Brain pericyte (primary cell): ENCODE measurements around the gene PAQR4.
A peak's percentile ranks its signal among the peaks of the same experiment; 100 is the strongest.
"Not testable (repeated sequence)": the region's sequence is repeated elsewhere in the genome, so short reads cannot be mapped to it uniquely, and the experiment has no call there.

Experiments used
- DNase-seq: peaks from one replicate; pipeline ENCODE4 v3.0.0-alpha.2; 2012; ENCODE audit warnings: low read depth, low spot score

PAQR4 gene

GRCh38 chr16:2968738-2969544, at the start of gene PAQR4:
Gene PAQR4, plus strand, starts transcription at chr16:2969348. Its CDS starts 327 bp downstream, at chr16:2969675.
- DNase-seq = peak; percentile 55

GRCh38 chr16:2919511-2920255, 49.5 kb upstream of the PAQR4 start:
- no peak for DNase-seq

DNA sequence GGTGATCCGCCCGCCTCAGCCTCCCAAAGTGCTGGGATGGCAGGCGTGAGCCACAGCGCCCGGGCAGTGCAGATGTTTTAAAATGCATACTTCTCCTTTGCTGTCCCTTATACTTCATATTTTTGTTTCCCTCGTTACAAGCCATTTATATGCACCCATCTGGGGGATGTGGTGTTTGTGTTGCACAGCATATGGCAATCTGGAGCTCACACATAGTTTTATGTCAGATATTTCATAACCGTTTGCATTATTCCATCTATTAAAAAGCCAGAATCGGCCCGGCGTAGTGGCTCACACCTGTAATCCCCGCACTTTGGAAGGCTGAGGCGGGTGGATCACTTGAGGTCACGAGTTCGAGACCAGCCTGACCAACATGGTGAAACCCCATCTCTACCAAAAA, 45.7 kb upstream of the PAQR4 start:
- no peak for DNase-seq

DNA sequence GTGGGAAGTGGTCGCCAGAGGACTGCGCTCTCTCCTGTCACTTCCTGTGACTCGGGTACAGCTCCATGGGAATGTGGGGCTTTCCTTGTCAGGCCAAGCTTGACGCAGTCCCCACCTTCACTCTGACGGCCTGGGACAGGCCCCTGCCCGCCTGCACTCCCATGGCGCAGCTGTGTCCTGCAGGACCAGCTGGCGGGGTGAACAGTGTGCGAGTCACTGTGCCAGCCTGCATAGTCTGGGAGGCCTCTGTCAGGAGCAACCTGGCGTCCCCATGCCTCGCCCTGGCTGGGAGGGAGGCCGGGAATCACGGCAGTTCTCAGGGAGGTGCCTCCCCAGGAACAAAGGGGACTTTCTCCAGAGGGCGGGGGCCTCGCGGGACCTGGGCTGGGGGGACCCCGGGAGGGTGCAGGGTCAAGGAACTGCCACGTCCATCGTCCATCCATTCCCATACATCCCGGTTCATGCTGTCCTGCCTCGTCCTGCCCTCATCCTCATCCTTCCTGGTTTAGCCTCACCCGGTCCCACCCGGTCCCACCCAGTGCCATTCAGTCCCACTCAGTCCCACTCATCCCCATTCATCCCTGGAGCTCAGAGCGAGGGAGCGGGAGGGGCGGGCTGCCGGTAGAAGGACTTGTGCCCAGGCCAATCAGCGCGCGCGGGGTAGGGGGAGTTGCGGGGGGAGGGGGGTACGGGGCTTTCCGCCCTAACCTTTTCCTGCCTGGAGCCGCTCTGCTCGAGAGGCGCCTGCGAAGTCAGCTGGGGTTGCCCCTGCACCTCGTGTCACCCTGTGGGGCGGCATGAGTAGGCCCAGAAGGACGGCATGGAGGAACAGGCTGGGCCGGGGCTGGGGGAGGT, 44.0 kb upstream of the PAQR4 start:
- no peak for DNase-seq

GRCh38 chr16:2925951-2926649, 43.0 kb upstream of the PAQR4 start:
- DNase-seq = no peak

GRCh38 chr16:2926650-2926999, 42.5 kb upstream of the PAQR4 start:
- DNase-seq = no peak

GRCh38 chr16:2927010-2927646, 42.0 kb upstream of the PAQR4 start:
- DNase-seq = peak; percentile 57

GRCh38 chr16:2928151-2928550, 41.0 kb upstream of the PAQR4 start:
- DNase-seq = not testable (repeated sequence)

DNA sequence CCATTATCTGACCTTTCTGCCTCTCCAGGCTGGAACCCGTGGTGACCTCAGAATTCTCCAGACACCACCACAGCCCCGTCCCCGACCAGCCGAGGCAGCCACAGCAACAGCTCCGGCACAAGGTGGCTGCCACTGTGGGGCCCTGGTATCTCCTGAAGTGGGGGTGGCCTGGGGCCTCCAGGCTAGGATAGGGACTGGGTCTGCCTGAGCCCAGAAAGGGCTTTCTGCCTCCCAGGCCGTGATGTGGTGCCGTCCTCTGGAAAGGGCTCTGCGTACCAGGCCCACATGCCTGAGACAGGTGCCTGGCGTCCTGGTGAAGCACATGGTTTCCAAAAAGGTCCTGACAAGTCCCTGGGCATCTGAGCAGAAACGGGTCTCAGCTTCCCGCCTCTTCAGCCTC, 40.4 kb upstream of the PAQR4 start:
- no peak for DNase-seq

DNA sequence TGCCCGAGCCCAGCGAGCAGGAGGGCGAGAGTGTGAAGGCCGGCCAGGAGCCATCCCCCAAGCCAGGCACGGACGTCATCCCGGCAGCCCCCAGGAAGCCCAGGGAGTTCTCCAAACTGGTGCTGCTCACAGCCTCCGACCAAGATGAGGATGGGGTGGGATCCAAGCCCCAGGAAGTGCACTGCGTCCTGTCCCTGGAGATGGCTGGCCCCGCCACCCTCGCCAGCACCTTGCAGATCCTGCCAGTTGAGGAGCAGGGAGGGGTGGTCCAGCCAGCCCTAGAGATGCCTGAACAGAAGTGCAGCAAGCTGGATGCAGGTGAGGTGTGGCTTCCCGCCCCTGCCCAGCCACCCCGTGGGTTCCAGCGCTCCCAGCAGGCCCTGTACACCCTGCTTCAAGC, 39.5 kb upstream of the PAQR4 start:
- DNase-seq = no peak

- DNase-seq = no peak
Observed at GRCh38 chr16:2930236-2930635, 38.9 kb upstream of the PAQR4 start.

- DNase-seq = not testable (repeated sequence)
Observed at GRCh38 chr16:2931231-2931914, 37.8 kb upstream of the PAQR4 start.

- DNase-seq = no peak
Observed at GRCh38 chr16:2933136-2933535, 36.0 kb upstream of the PAQR4 start.

DNA sequence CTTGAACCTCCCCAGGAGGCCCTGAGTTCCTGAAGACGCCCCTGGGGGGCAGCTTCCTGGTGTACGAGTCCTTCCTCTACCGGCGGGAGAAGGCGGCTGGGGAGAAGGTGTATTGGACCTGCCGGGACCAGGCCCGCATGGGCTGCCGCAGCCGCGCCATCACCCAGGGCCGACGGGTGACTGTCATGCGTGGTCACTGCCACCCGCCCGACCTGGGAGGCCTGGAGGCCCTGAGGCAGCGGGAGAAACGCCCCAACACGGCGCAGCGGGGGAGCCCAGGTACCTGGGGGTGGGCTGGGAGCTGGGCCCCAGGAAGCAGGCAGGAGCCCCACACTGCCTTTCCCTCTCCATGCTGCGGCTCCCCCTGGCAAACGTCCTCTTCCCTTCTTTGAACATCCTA, 35.4 kb upstream of the PAQR4 start:
- DNase-seq = no peak

- DNase-seq = no peak
Observed at GRCh38 chr16:2934450-2934849, 34.7 kb upstream of the PAQR4 start.

DNA sequence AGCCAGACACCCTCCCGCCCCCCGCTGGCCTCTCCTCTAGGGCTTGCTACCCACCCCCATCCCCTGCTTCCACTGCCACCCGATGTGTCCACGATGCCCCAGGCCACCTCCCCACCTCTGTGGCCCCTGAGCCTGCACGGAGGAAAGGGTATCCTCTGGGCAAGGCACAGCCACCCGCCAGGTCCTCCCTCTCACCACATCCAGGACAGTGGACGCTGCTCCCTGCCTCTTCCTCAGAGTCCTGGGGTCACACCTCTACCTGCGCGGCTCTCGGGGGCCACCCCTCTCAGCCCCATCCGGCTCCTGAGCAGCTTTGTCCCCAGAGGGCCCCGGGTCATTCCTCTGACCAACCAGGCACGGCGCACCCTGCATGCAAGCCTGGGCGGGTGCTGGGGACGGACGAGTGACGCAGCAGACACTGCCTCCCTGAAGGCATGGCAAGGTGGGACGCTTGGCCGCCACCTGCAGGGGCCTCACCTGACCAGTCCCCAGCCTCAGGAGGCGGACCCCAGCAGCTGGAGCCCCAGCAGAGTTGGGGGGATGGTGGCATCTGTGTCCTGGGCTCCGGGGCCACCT, 32.6 kb upstream of the PAQR4 start:
- DNase-seq = no peak

DNA sequence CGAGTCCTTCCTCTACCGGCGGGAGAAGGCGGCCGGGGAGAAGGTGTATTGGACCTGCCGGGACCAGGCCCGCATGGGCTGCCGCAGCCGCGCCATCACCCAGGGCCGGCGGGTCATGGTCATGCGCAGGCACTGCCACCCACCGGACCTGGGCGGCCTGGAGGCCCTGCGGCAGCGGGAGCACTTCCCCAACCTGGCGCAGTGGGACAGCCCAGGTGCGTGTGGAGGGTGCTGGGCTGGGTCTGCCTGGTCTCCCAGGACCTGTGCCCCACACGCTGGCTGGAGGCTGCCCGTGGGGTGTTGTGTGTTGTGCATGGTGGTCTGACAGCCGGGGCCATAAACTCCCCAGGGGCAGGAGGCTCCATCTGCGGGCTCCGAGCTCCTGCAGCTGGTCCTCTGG, 32.0 kb upstream of the PAQR4 start:
- DNase-seq = no peak

DNA sequence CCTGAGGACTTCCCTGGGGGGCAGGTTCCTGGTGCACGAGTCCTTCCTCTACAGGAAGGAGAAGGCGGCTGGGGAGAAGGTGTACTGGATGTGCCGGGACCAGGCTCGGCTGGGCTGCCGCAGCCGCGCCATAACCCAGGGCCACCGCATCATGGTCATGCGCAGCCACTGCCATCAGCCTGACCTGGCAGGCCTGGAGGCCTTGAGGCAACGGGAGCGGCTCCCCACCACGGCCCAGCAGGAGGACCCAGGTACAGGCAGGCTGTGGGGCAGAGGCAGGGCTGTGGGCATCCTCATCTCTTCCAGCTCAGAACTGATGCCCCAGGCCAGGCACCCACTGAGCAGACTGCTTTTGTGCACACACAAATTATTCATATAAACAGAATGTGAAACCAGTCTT, 30.9 kb upstream of the PAQR4 start:
- no peak for DNase-seq

DNA sequence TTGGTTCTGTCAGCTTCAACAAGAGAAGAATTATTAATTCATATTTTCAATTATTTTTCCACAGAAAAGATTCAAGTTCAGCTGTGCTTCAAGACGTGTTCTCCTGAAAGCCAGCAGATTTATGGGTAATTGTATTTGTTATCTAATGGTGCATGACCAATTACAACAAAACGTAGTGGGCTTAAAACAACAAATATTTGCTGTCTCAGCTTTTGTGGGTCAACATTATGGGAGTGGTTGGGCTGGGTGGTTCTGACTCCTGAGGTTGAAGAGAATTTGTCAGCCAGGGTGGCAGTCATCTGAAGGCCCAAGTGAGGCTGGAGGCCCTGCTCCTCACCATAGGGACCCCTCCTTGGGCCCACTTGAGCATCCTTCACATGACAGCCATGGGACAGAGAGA, 29.2 kb upstream of the PAQR4 start:
- DNase-seq = no peak

DNA sequence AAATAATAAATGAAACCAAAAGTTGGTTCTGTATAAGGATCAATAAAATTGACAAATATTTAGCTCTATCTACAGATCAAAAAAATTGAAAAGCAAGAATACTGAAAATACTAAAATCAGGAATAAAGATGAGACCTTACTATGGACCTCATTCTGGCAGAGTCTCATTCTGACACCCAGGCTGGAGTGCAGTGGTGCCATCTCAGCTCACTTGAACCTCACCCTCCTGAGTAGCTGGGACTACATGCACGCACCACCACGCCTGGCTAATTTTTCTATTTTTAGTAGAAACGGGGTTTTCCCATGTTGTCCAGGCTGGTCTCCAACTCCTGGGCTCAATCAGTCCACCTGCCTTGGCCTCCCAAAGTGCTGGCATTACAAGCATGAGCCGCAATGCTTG, 27.1 kb upstream of the PAQR4 start:
- no peak for DNase-seq
